Panc1 (cell line): ENCODE measurements around the gene ELAC2. TPM values are rescaled to one million over a fixed set of nuclear protein-coding genes. Genes with fewer than 3 reads are reported as not detected.

Experiments
- ATAC-seq: fragments of 200-7000 bp; cut with Tn5 transposase; 2 replicates; pipeline ENCODE4 v1.9.1; 2020; ENCODE audit warnings: mild to moderate bottlenecking, moderate library complexity
- BruUV-seq: library from RNA; stranded (reverse); fragments of 400-500 nt; replicated peaks from 2 replicates; lab custom pipeline; 2021; lab: Mats Ljungman, UMichigan
- CTCF ChIA-PET: fragments of 300-600 bp; sonication (Branson Sonifier 250); formaldehyde crosslinking; loops from one replicate; lab custom pipeline; 2022; ENCODE audit warnings: antibody characterized with exemption; lab: Charles Lee
- POLR2A ChIA-PET: fragments of 300-600 bp; sonication (Branson Sonifier 250); formaldehyde crosslinking; loops from one replicate; lab custom pipeline; 2022; ENCODE audit warnings: antibody characterized with exemption; lab: Charles Lee
- DNase-seq: peaks from one replicate; pipeline ENCODE4 v3.0.0-alpha.2; 2010; ENCODE audit warnings: low read depth, low spot score
- H3K27ac ChIP-seq: 2 replicates; pipeline ENCODE4 v1.5.1; 2011; ENCODE audit warnings: mild to moderate bottlenecking, low read length, inconsistent platforms
- H3K27me3 ChIP-seq: fragments of 200-500 bp; sonication (Bioruptor generic); 2 replicates; pipeline ENCODE4 v1.6.0; 2014; ENCODE audit warnings: low read length, inconsistent platforms; ENCODE audit not compliant: control insufficient read depth, insufficient read depth
- H3K36me3 ChIP-seq: fragments of 200-500 bp; sonication (Bioruptor generic); 2 replicates; pipeline ENCODE4 v1.5.1; 2014; ENCODE audit warnings: inconsistent platforms, mild to moderate bottlenecking, low read length, moderate library complexity; ENCODE audit not compliant: control insufficient read depth, insufficient read depth
- H3K4me1 ChIP-seq: 2 replicates; pipeline ENCODE4 v1.5.1; 2011; ENCODE audit warnings: inconsistent platforms, mild to moderate bottlenecking, low read length, moderate library complexity; ENCODE audit not compliant: control insufficient read depth, insufficient read depth
- H3K4me3 ChIP-seq, 2 experiments: 2 replicates each; pipeline ENCODE4 v1.5.1; 2011 to 2012; ENCODE audit warnings: low read depth in 2 of 2, low read length in 2 of 2, mild to moderate bottlenecking in 2 of 2, inconsistent platforms in 1 of 2, moderate library complexity in 1 of 2
- H3K9me3 ChIP-seq: fragments of 200-500 bp; sonication (Bioruptor generic); 2 replicates; pipeline ENCODE4 v1.5.1; 2014; ENCODE audit warnings: low read depth, mild to moderate bottlenecking, inconsistent platforms, low read length, moderate library complexity; ENCODE audit not compliant: control insufficient read depth, insufficient read depth
- SIN3A ChIP-seq: IDR thresholded peaks from 2 replicates; pipeline ENCODE4 v1.6.1; 2012; ENCODE audit warnings: low read depth, mild to moderate bottlenecking, low read length, moderate library complexity, borderline replicate concordance; ENCODE audit not compliant: insufficient read depth
- TCF7L2 ChIP-seq: IDR thresholded peaks from 2 replicates; pipeline ENCODE4 v1.6.1; 2011; ENCODE audit warnings: mild to moderate bottlenecking, low read depth, low read length, inconsistent platforms
- in situ Hi-C: cut with HindIII; loops from 2 replicates; pipeline ENCODE4 v1.10.0; 2016; ENCODE audit warnings: low sequenced_read_pairs, low pct_unique_long_range_greater_than_20kb
- intact Hi-C: fragments of 100-400 bp; cut with micrococcal nuclease; formaldehyde crosslinking; loops from one replicate; pipeline ENCODE4 v1.10.0; 2022; ENCODE audit not compliant: unreplicated experiment
- total RNA-seq: library from RNA; stranded (reverse); gene quantifications from one replicate; pipeline ENCODE4 v1.2.1, GENCODE V29; 2021; ENCODE audit not compliant: unreplicated experiment
- TF ChIP-seq, protein P1 (sequence below): fragments of 450-650 bp; IDR thresholded peaks from 2 replicates; pipeline ENCODE4 v1.5.1; 2017; ENCODE audit warnings: mild to moderate bottlenecking
- TF ChIP-seq, protein P2 (sequence below), 2 experiments: IDR thresholded peaks; 2 replicates each; pipeline ENCODE4 v1.6.1; 2011 to 2012; ENCODE audit warnings: low read depth in 2 of 2, control low read depth in 1 of 2, low read length in 1 of 2, mild to moderate bottlenecking in 1 of 2, moderate library complexity in 1 of 2; ENCODE audit not compliant: insufficient read depth in 1 of 2

ELAC2 gene
- total RNA-seq, 1 experiment from 2014 or later = 52.7 TPM

DNA sequence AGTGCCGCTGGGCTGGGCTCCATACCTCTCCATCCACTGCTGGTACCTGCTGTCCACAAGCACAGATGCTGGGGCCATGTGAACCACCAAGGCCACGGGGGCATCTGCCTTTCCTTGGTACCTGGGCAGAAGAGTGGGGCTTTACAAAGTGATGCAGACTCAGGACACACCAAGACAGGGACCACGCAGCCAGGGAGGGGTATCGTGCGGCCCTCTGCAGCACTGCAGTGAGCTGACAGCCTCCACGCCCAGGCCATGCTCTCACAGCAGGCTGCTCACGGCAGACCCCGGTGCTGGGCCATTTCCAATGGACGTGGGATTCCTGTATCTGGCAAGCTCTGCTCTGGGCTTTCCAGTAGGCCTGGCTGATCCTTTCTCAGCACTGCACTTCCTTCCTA, 14.4 kb downstream of the ELAC2 start:
- intact Hi-C loops (loop anchor here (10.0 kb wide), 1 partner anchor 749 kb away; no protein-coding TSS in a partner anchor), in situ Hi-C loops (no loop called here)
- peaks cover 15% of the 10 kb centered on the region for H3K36me3 ChIP-seq
- H3K9me3 ChIP-seq = no peaks in the 10 kb centered on the region
- ChIA-PET CTCF (no interaction called here), POLR2A (no interaction called here)
- H3K4me1 ChIP-seq = no peaks in the 10 kb centered on the region
- H3K4me3 ChIP-seq = no peak overlapping the region
- no TSS peak for BruUV-seq
- TF ChIP-seq SIN3A (no peak), TCF7L2 (no peak)
- TF ChIP-seq, protein P1, sequence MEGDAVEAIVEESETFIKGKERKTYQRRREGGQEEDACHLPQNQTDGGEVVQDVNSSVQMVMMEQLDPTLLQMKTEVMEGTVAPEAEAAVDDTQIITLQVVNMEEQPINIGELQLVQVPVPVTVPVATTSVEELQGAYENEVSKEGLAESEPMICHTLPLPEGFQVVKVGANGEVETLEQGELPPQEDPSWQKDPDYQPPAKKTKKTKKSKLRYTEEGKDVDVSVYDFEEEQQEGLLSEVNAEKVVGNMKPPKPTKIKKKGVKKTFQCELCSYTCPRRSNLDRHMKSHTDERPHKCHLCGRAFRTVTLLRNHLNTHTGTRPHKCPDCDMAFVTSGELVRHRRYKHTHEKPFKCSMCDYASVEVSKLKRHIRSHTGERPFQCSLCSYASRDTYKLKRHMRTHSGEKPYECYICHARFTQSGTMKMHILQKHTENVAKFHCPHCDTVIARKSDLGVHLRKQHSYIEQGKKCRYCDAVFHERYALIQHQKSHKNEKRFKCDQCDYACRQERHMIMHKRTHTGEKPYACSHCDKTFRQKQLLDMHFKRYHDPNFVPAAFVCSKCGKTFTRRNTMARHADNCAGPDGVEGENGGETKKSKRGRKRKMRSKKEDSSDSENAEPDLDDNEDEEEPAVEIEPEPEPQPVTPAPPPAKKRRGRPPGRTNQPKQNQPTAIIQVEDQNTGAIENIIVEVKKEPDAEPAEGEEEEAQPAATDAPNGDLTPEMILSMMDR = peak; percentile 64
- ATAC-seq (peak; percentile 62), DNase-seq (no peak)
- H3K27me3 ChIP-seq = no peaks in the 10 kb centered on the region
- no peak overlapping the region for H3K27ac ChIP-seq

DNA sequence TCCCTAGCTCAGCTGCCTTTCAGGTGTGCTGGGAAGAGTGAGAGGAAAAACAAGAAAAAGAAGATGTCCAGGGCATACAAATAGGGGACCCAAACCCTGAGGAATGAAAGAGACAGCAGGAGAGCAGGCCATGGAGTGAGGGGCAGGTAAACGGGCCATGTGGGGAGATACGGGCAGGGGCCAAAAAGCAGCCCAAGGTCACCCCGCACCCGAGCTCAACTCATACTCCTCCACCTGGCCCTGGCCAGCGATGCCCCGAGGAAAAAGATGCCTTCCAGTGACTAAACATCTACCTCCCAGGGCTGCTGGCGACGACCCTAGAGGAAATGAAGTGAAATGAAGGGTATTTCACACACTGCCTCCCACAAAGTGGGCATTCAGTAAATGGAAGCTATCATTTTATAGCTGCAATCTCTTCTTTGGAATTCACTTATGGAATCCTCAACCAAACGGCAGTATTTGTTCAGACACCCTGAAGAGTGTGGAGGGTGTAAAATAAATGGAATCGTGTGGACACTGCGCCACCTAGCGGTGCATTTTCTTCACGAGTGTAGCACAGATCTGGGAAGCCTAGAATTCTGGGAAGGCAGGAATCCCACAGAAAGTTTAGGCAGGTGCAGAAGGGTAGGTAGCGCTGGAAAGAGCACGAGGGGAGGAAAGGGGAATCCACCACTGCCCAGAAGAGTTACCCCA, 14.9 kb downstream of the ELAC2 start:
- no peaks in the 10 kb centered on the region for H3K27me3 ChIP-seq
- DNase-seq (no peak), ATAC-seq (peak; percentile 92)
- intact Hi-C loops = loop anchor here (10.0 kb wide), 1 partner anchor 748 kb away; no protein-coding TSS in a partner anchor
- no peak overlapping the region for H3K4me3 ChIP-seq
- in situ Hi-C loops = no loop called here
- ChIA-PET POLR2A (no interaction called here), CTCF (interaction anchor here (0.5 kb wide), 1 partner anchor 261 kb away, joined by 5 read pairs; no protein-coding TSS in a partner anchor)
- BruUV-seq = no TSS peak
- TF ChIP-seq TCF7L2 = no peak
- TF ChIP-seq, protein P2, sequence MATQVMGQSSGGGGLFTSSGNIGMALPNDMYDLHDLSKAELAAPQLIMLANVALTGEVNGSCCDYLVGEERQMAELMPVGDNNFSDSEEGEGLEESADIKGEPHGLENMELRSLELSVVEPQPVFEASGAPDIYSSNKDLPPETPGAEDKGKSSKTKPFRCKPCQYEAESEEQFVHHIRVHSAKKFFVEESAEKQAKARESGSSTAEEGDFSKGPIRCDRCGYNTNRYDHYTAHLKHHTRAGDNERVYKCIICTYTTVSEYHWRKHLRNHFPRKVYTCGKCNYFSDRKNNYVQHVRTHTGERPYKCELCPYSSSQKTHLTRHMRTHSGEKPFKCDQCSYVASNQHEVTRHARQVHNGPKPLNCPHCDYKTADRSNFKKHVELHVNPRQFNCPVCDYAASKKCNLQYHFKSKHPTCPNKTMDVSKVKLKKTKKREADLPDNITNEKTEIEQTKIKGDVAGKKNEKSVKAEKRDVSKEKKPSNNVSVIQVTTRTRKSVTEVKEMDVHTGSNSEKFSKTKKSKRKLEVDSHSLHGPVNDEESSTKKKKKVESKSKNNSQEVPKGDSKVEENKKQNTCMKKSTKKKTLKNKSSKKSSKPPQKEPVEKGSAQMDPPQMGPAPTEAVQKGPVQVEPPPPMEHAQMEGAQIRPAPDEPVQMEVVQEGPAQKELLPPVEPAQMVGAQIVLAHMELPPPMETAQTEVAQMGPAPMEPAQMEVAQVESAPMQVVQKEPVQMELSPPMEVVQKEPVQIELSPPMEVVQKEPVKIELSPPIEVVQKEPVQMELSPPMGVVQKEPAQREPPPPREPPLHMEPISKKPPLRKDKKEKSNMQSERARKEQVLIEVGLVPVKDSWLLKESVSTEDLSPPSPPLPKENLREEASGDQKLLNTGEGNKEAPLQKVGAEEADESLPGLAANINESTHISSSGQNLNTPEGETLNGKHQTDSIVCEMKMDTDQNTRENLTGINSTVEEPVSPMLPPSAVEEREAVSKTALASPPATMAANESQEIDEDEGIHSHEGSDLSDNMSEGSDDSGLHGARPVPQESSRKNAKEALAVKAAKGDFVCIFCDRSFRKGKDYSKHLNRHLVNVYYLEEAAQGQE (IDR thresholded peaks at IDR 0.05; ENCODE audit: insufficient read depth in 1 of 2, low read depth in 2 of 2, low read length in 1 of 2) = no peak
- TF ChIP-seq, protein P1 = peak; percentile 87
- no peaks in the 10 kb centered on the region for H3K4me1 ChIP-seq
- H3K9me3 ChIP-seq = no peaks in the 10 kb centered on the region
- H3K27ac ChIP-seq = no peak overlapping the region
- H3K36me3 ChIP-seq = peaks cover 15% of the 10 kb centered on the region
